GM18498 (cell line): ENCODE data around the gene HSD17B3.
"Not testable (repeated sequence)": the region's sequence is repeated elsewhere in the genome, so short reads cannot be mapped to it uniquely, and the experiment has no call there.

Experiments used
- ATAC-seq: cut with Tn5 transposase; IDR thresholded peaks from one replicate; pipeline ENCODE4 v1.9.1; 2021; ENCODE audit warnings: mild to moderate bottlenecking, moderate library complexity; ENCODE audit not compliant: unreplicated experiment

HSD17B3 gene

GRCh38 chr9:96302021-96302420 is at the start of gene HSD17B3:
Gene HSD17B3, minus strand, starts transcription at chr9:96302176. Its CDS starts 72 bp downstream, at chr9:96302104.
- no peak for ATAC-seq

GRCh38 chr9:96350866-96351265 is 48.9 kb upstream of the HSD17B3 start:
- ATAC-seq = no peak

- ATAC-seq = no peak
Observed at GRCh38 chr9:96348261-96348660, 46.3 kb upstream of the HSD17B3 start.

GRCh38 chr9:96345551-96345950 is 43.6 kb upstream of the HSD17B3 start:
- no peak for ATAC-seq

- ATAC-seq = no peak
Observed at GRCh38 chr9:96344458-96345180, 42.6 kb upstream of the HSD17B3 start.

GRCh38 chr9:96343515-96344360 is 41.8 kb upstream of the HSD17B3 start:
- no peak for ATAC-seq

GRCh38 chr9:96342571-96343245 is 40.7 kb upstream of the HSD17B3 start:
- no peak for ATAC-seq

GRCh38 chr9:96340707-96341106 is 38.7 kb upstream of the HSD17B3 start:
- no peak for ATAC-seq

- no peak for ATAC-seq
Observed at GRCh38 chr9:96338299-96338698, 36.3 kb upstream of the HSD17B3 start.

GRCh38 chr9:96333958-96334357 is 32.0 kb upstream of the HSD17B3 start:
- ATAC-seq = no peak

- ATAC-seq = no peak
Observed at GRCh38 chr9:96331236-96331947, 29.4 kb upstream of the HSD17B3 start.

- ATAC-seq = no peak
Observed at GRCh38 chr9:96327694-96328352, 25.8 kb upstream of the HSD17B3 start.

- no peak for ATAC-seq
Observed at GRCh38 chr9:96323169-96323568, 21.2 kb upstream of the HSD17B3 start.

GRCh38 chr9:96322736-96323135 is 20.8 kb upstream of the HSD17B3 start:
- ATAC-seq = not testable (repeated sequence)

GRCh38 chr9:96322210-96322609 is 20.2 kb upstream of the HSD17B3 start:
- ATAC-seq = not testable (repeated sequence)

- no peak for ATAC-seq
Observed at GRCh38 chr9:96321515-96321914, 19.5 kb upstream of the HSD17B3 start.

GRCh38 chr9:96320749-96321280 is 18.8 kb upstream of the HSD17B3 start:
- no peak for ATAC-seq

GRCh38 chr9:96318921-96319565 is 17.1 kb upstream of the HSD17B3 start:
- no peak for ATAC-seq

GRCh38 chr9:96317335-96317980 is 15.5 kb upstream of the HSD17B3 start:
- no peak for ATAC-seq
